HCEC 1CT (cell line): ENCODE data around the gene FGF11.

Source experiments
- DNase-seq: peaks from one replicate; pipeline ENCODE4 v3.0.0-alpha.2; 2017

Gene FGF11

GRCh38 chr17:7408863-7409262 lies 30.4 kb upstream of the FGF11 start:
- DNase-seq, result no peak

GRCh38 chr17:7409716-7410115 lies 29.6 kb upstream of the FGF11 start:
- no peak for DNase-seq

- DNase-seq, result no peak
Measured at GRCh38 chr17:7410634-7411426, 28.5 kb upstream of the FGF11 start.

GRCh38 chr17:7411427-7411750 lies 27.9 kb upstream of the FGF11 start:
- DNase-seq, result no peak

- peak; percentile 66 for DNase-seq
Measured at GRCh38 chr17:7413346-7413985, 25.8 kb upstream of the FGF11 start.

GRCh38 chr17:7414837-7415236 lies 24.5 kb upstream of the FGF11 start:
- no peak for DNase-seq

GRCh38 chr17:7415784-7416183 lies 23.5 kb upstream of the FGF11 start:
- no peak for DNase-seq

- no peak for DNase-seq
Measured at GRCh38 chr17:7416323-7416722, 23.0 kb upstream of the FGF11 start.

- no peak for DNase-seq
Measured at GRCh38 chr17:7417056-7417655, 22.2 kb upstream of the FGF11 start.

- no peak for DNase-seq
Measured at GRCh38 chr17:7418472-7419152, 20.7 kb upstream of the FGF11 start.

GRCh38 chr17:7419819-7420610 lies 19.3 kb upstream of the FGF11 start, which contains the start of gene SPEM1:
Gene SPEM1 (plus strand): TSS chr17:7420324. CDS start chr17:7420385, 61 bp downstream.
- DNase-seq, result no peak

GRCh38 chr17:7421186-7421585 lies 18.1 kb upstream of the FGF11 start:
- DNase-seq, result no peak

GRCh38 chr17:7423679-7424078 lies 15.6 kb upstream of the FGF11 start:
- no peak for DNase-seq

- DNase-seq, result no peak
Measured at GRCh38 chr17:7425316-7425715, 14.0 kb upstream of the FGF11 start, which contains the start of gene SPEM2. Gene SPEM2 (plus strand): TSS chr17:7425616. CDS start chr17:7425689, 73 bp downstream.

GRCh38 chr17:7425756-7426155 lies 13.6 kb upstream of the FGF11 start:
- DNase-seq, result no peak

GRCh38 chr17:7426203-7426863 lies 13.0 kb upstream of the FGF11 start:
- DNase-seq, result no peak

GRCh38 chr17:7426896-7427489 lies 12.3 kb upstream of the FGF11 start:
- no peak for DNase-seq

GRCh38 chr17:7427549-7427948 lies 11.8 kb upstream of the FGF11 start:
- DNase-seq, result no peak

GRCh38 chr17:7428557-7428956 lies 10.8 kb upstream of the FGF11 start, which contains the start of gene SPEM3:
Gene SPEM3 (plus strand): TSS chr17:7428857. CDS start chr17:7428903, 46 bp downstream.
- no peak for DNase-seq

- no peak for DNase-seq
Measured at GRCh38 chr17:7429722-7430121, 9.6 kb upstream of the FGF11 start.

GRCh38 chr17:7431231-7431630 lies 8.1 kb upstream of the FGF11 start:
- DNase-seq, result no peak

GRCh38 chr17:7432296-7432695 lies 7.0 kb upstream of the FGF11 start:
- no peak for DNase-seq
